SH-SY5Y (cell line): ENCODE data around the gene TRIM26.

Source experiments
- GATA2 ChIP-seq: IDR thresholded peaks from 2 replicates; pipeline ENCODE4 v1.6.1; 2011; ENCODE audit warnings: mild to moderate bottlenecking, low read depth, low read length
- GATA3 ChIP-seq: IDR thresholded peaks from 2 replicates; pipeline ENCODE4 v1.6.1; 2011; ENCODE audit warnings: low read depth, mild to moderate bottlenecking, low read length, moderate library complexity

Gene TRIM26

GRCh38 chr6:30164714-30165113 lies 48.5 kb downstream of the TRIM26 start:
- no peak for TF ChIP-seq GATA2
- TF ChIP-seq GATA3, result no peak

- TF ChIP-seq GATA2 (no peak), GATA3 (no peak)
Measured at GRCh38 chr6:30163918-30164654, 49.1 kb downstream of the TRIM26 start.

- TF ChIP-seq GATA3 (no peak), GATA2 (no peak)
Measured at GRCh38 chr6:30163090-30163917, 49.9 kb downstream of the TRIM26 start, which contains the start of gene TRIM15. Gene TRIM15, plus strand, starts transcription at chr6:30163546. Its CDS starts 139 bp downstream, at chr6:30163685.

- TF ChIP-seq GATA3 (no peak), GATA2 (no peak)
Measured at GRCh38 chr6:30162265-30163089, 50.7 kb downstream of the TRIM26 start.

GRCh38 chr6:30160785-30161531 lies 52.2 kb downstream of the TRIM26 start, which contains the start of gene TRIM10:
Gene TRIM10, minus strand, starts transcription at chr6:30161211. Its CDS starts 353 bp downstream, at chr6:30160858.
- TF ChIP-seq GATA2 (no peak), GATA3 (no peak)

GRCh38 chr6:30160008-30160784 lies 53.0 kb downstream of the TRIM26 start:
- TF ChIP-seq GATA2 (no peak), GATA3 (no peak)

- TF ChIP-seq GATA2 (no peak), GATA3 (no peak)
Measured at GRCh38 chr6:30158475-30159040, 54.6 kb downstream of the TRIM26 start.

GRCh38 chr6:30157999-30158398 lies 55.2 kb downstream of the TRIM26 start:
- TF ChIP-seq GATA2, result no peak

- TF ChIP-seq GATA2, result no peak
- TF ChIP-seq GATA3, result no peak
Measured at GRCh38 chr6:30157581-30157980, 55.6 kb downstream of the TRIM26 start.

- no peak for TF ChIP-seq GATA2
- no peak for TF ChIP-seq GATA3
Measured at GRCh38 chr6:30156774-30157173, 56.4 kb downstream of the TRIM26 start.

GRCh38 chr6:30156262-30156599 lies 57.0 kb downstream of the TRIM26 start:
- TF ChIP-seq GATA2 (no peak), GATA3 (no peak)

- TF ChIP-seq GATA2, result no peak
- no peak for TF ChIP-seq GATA3
Measured at GRCh38 chr6:30155520-30156261, 57.5 kb downstream of the TRIM26 start.
